Panc1 (cell line): ENCODE measurements around the gene KAT6B. TPM values are rescaled to one million over a fixed set of nuclear protein-coding genes. Genes with fewer than 3 reads are reported as not detected.

Experiments used
- ATAC-seq: fragments of 200-7000 bp; cut with Tn5 transposase; 2 replicates; pipeline ENCODE4 v1.9.1; 2020; ENCODE audit warnings: mild to moderate bottlenecking, moderate library complexity
- BruUV-seq: library from RNA; stranded (reverse); fragments of 400-500 nt; replicated peaks from 2 replicates; lab custom pipeline; 2021; lab: Mats Ljungman, UMichigan
- CTCF ChIA-PET: fragments of 300-600 bp; sonication (Branson Sonifier 250); formaldehyde crosslinking; loops from one replicate; lab custom pipeline; 2022; ENCODE audit warnings: antibody characterized with exemption; lab: Charles Lee
- POLR2A ChIA-PET: fragments of 300-600 bp; sonication (Branson Sonifier 250); formaldehyde crosslinking; loops from one replicate; lab custom pipeline; 2022; ENCODE audit warnings: antibody characterized with exemption; lab: Charles Lee
- DNase-seq: peaks from one replicate; pipeline ENCODE4 v3.0.0-alpha.2; 2010; ENCODE audit warnings: low read depth, low spot score
- H3K27ac ChIP-seq: 2 replicates; pipeline ENCODE4 v1.5.1; 2011; ENCODE audit warnings: mild to moderate bottlenecking, low read length, inconsistent platforms
- H3K27me3 ChIP-seq: fragments of 200-500 bp; sonication (Bioruptor generic); 2 replicates; pipeline ENCODE4 v1.6.0; 2014; ENCODE audit warnings: low read length, inconsistent platforms; ENCODE audit not compliant: control insufficient read depth, insufficient read depth
- H3K36me3 ChIP-seq: fragments of 200-500 bp; sonication (Bioruptor generic); 2 replicates; pipeline ENCODE4 v1.5.1; 2014; ENCODE audit warnings: inconsistent platforms, mild to moderate bottlenecking, low read length, moderate library complexity; ENCODE audit not compliant: control insufficient read depth, insufficient read depth
- H3K4me1 ChIP-seq: 2 replicates; pipeline ENCODE4 v1.5.1; 2011; ENCODE audit warnings: inconsistent platforms, mild to moderate bottlenecking, low read length, moderate library complexity; ENCODE audit not compliant: control insufficient read depth, insufficient read depth
- H3K4me3 ChIP-seq, 2 experiments: 2 replicates each; pipeline ENCODE4 v1.5.1; 2011 to 2012; ENCODE audit warnings: low read depth in 2 of 2, low read length in 2 of 2, mild to moderate bottlenecking in 2 of 2, inconsistent platforms in 1 of 2, moderate library complexity in 1 of 2
- H3K9me3 ChIP-seq: fragments of 200-500 bp; sonication (Bioruptor generic); 2 replicates; pipeline ENCODE4 v1.5.1; 2014; ENCODE audit warnings: low read depth, mild to moderate bottlenecking, inconsistent platforms, low read length, moderate library complexity; ENCODE audit not compliant: control insufficient read depth, insufficient read depth
- CTCF ChIP-seq: fragments of 450-650 bp; IDR thresholded peaks from 2 replicates; pipeline ENCODE4 v1.5.1; 2017; ENCODE audit warnings: mild to moderate bottlenecking
- POLR2AphosphoS5 ChIP-seq: IDR thresholded peaks from 2 replicates; pipeline ENCODE4 v1.6.1; 2012; ENCODE audit warnings: mild to moderate bottlenecking, low read depth, low read length, moderate library complexity
- SIN3A ChIP-seq: IDR thresholded peaks from 2 replicates; pipeline ENCODE4 v1.6.1; 2012; ENCODE audit warnings: low read depth, mild to moderate bottlenecking, low read length, moderate library complexity, borderline replicate concordance; ENCODE audit not compliant: insufficient read depth
- TCF7L2 ChIP-seq: IDR thresholded peaks from 2 replicates; pipeline ENCODE4 v1.6.1; 2011; ENCODE audit warnings: mild to moderate bottlenecking, low read depth, low read length, inconsistent platforms
- in situ Hi-C: cut with HindIII; loops from 2 replicates; pipeline ENCODE4 v1.10.0; 2016; ENCODE audit warnings: low sequenced_read_pairs, low pct_unique_long_range_greater_than_20kb
- intact Hi-C: fragments of 100-400 bp; cut with micrococcal nuclease; formaldehyde crosslinking; loops from one replicate; pipeline ENCODE4 v1.10.0; 2022; ENCODE audit not compliant: unreplicated experiment
- total RNA-seq: library from RNA; stranded (reverse); gene quantifications from one replicate; pipeline ENCODE4 v1.2.1, GENCODE V29; 2021; ENCODE audit not compliant: unreplicated experiment
- TF ChIP-seq, protein P1 (sequence below), 2 experiments: IDR thresholded peaks; 2 replicates each; pipeline ENCODE4 v1.6.1; 2011 to 2012; ENCODE audit warnings: low read depth in 2 of 2, control low read depth in 1 of 2, low read length in 1 of 2, mild to moderate bottlenecking in 1 of 2, moderate library complexity in 1 of 2; ENCODE audit not compliant: insufficient read depth in 1 of 2

The KAT6B gene
- total RNA-seq, 1 experiment from 2014 or later = 31.1 TPM

- intact Hi-C loops = no loop called here
- no peaks in the 10 kb centered on the region for H3K9me3 ChIP-seq
- ATAC-seq (no peak), DNase-seq (no peak)
- POLR2A ChIA-PET = interaction anchor here (0.7 kb wide), 1 partner anchor 316 kb away, joined by 3 read pairs; no protein-coding TSS in a partner anchor
- H3K27me3 ChIP-seq = no peaks in the 10 kb centered on the region
- TF ChIP-seq TCF7L2 = no peak
- no peak for TF ChIP-seq POLR2AphosphoS5
- no peak for TF ChIP-seq CTCF
- TF ChIP-seq, protein P1, sequence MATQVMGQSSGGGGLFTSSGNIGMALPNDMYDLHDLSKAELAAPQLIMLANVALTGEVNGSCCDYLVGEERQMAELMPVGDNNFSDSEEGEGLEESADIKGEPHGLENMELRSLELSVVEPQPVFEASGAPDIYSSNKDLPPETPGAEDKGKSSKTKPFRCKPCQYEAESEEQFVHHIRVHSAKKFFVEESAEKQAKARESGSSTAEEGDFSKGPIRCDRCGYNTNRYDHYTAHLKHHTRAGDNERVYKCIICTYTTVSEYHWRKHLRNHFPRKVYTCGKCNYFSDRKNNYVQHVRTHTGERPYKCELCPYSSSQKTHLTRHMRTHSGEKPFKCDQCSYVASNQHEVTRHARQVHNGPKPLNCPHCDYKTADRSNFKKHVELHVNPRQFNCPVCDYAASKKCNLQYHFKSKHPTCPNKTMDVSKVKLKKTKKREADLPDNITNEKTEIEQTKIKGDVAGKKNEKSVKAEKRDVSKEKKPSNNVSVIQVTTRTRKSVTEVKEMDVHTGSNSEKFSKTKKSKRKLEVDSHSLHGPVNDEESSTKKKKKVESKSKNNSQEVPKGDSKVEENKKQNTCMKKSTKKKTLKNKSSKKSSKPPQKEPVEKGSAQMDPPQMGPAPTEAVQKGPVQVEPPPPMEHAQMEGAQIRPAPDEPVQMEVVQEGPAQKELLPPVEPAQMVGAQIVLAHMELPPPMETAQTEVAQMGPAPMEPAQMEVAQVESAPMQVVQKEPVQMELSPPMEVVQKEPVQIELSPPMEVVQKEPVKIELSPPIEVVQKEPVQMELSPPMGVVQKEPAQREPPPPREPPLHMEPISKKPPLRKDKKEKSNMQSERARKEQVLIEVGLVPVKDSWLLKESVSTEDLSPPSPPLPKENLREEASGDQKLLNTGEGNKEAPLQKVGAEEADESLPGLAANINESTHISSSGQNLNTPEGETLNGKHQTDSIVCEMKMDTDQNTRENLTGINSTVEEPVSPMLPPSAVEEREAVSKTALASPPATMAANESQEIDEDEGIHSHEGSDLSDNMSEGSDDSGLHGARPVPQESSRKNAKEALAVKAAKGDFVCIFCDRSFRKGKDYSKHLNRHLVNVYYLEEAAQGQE (IDR thresholded peaks at IDR 0.05; ENCODE audit: insufficient read depth in 1 of 2, low read depth in 2 of 2, low read length in 1 of 2) = no peak
- no peak for TF ChIP-seq SIN3A
- no peak overlapping the region for H3K4me3 ChIP-seq
- H3K36me3 ChIP-seq = no peaks in the 10 kb centered on the region
- no peaks in the 10 kb centered on the region for H3K4me1 ChIP-seq
- H3K27ac ChIP-seq = no peak overlapping the region
- CTCF ChIA-PET = no interaction called here
- in situ Hi-C loops = no loop called here
- BruUV-seq = no TSS peak
Observed at GRCh38 chr10:75074711-75075445, 248.5 kb downstream of the KAT6B start.

- Histone ChIP-seq H3K9me3 (no peaks in the 10 kb centered on the region), H3K27me3 (no peaks in the 10 kb centered on the region), H3K4me3 (no peak overlapping the region), H3K27ac (no peak overlapping the region), H3K36me3 (no peaks in the 10 kb centered on the region), H3K4me1 (no peaks in the 10 kb centered on the region)
- POLR2A ChIA-PET = interaction anchor here (0.6 kb wide), 1 partner anchor 158 kb away, joined by 3 read pairs; no protein-coding TSS in a partner anchor
- DNase-seq = no peak
- no peak for ATAC-seq
- BruUV-seq = no TSS peak
- CTCF ChIA-PET = no interaction called here
- in situ Hi-C loops (no loop called here), intact Hi-C loops (no loop called here)
- TF ChIP-seq POLR2AphosphoS5 (no peak), CTCF (no peak), TCF7L2 (no peak), SIN3A (no peak)
- TF ChIP-seq, protein P1 (IDR thresholded peaks at IDR 0.05; ENCODE audit: insufficient read depth in 1 of 2, low read depth in 2 of 2, low read length in 1 of 2) = no peak
Observed at GRCh38 chr10:75076348-75076747, 249.9 kb downstream of the KAT6B start.
